Astrocyte of the cerebellum (primary cell): Measurements from ENCODE around the gene EPS8L2.

ENCODE experiments used
- DNase-seq: peaks from one replicate; pipeline ENCODE4 v3.0.0-alpha.2; 2011; ENCODE audit warnings: low read depth
- H3K4me3 ChIP-seq: 2 replicates; pipeline ENCODE4 v1.5.1; 2011; ENCODE audit warnings: mild to moderate bottlenecking, low read depth, low read length, moderate library complexity
- CTCF ChIP-seq: IDR thresholded peaks from 2 replicates; pipeline ENCODE4 v1.5.1; 2012; ENCODE audit warnings: low read length, low read depth, moderate library complexity, mild to moderate bottlenecking; ENCODE audit errors: missing control alignments
- in situ Hi-C: cut with HindIII; loops from 2 replicates; pipeline ENCODE4 v1.10.0; 2017; ENCODE audit warnings: low sequenced_read_pairs

The EPS8L2 gene

GRCh38 chr11:678297-678696 lies 27.7 kb upstream of the EPS8L2 start:
- H3K4me3 ChIP-seq: no peak overlapping the region
- DNase-seq: no peak
- in situ Hi-C loops: no loop called here
- TF ChIP-seq CTCF: no peak

- no peak for DNase-seq
- no peak overlapping the region for H3K4me3 ChIP-seq
- no peak for TF ChIP-seq CTCF
- in situ Hi-C loops: no loop called here
Observed at GRCh38 chr11:679271-680207, 26.5 kb upstream of the EPS8L2 start.

GRCh38 chr11:680476-680875 lies 25.6 kb upstream of the EPS8L2 start:
- in situ Hi-C loops: no loop called here
- H3K4me3 ChIP-seq: no peak overlapping the region
- DNase-seq: no peak
- no peak for TF ChIP-seq CTCF

- in situ Hi-C loops: no loop called here
- DNase-seq: no peak
- no peak overlapping the region for H3K4me3 ChIP-seq
- no peak for TF ChIP-seq CTCF
Observed at GRCh38 chr11:680970-681369, 25.1 kb upstream of the EPS8L2 start.

GRCh38 chr11:686451-687243 lies 19.4 kb upstream of the EPS8L2 start:
- no peak for DNase-seq
- no peak overlapping the region for H3K4me3 ChIP-seq
- no peak for TF ChIP-seq CTCF
- in situ Hi-C loops: no loop called here

GRCh38 chr11:687751-688150 lies 18.3 kb upstream of the EPS8L2 start:
- TF ChIP-seq CTCF: no peak
- in situ Hi-C loops: no loop called here
- DNase-seq: no peak
- no peak overlapping the region for H3K4me3 ChIP-seq
